MM.1S (cell line): Measurements from ENCODE around the gene PIEZO1.

Experiments
- DNase-seq: peaks from one replicate; pipeline ENCODE4 v3.0.0-alpha.2; 2015
- H2AFZ ChIP-seq: fragments of 300-600 bp; sonication (generic); 2 replicates; pipeline ENCODE4 v1.6.0; 2016; ENCODE audit warnings: antibody characterized with exemption, low read length
- H3F3A ChIP-seq: fragments of 300-600 bp; sonication (generic); 2 replicates; pipeline ENCODE4 v1.6.1; 2016; ENCODE audit warnings: mild to moderate bottlenecking, antibody characterized with exemption, low read length, moderate library complexity, mixed read lengths; ENCODE audit not compliant: insufficient read depth
- H3K27ac ChIP-seq: fragments of 300-600 bp; sonication (generic); 2 replicates; pipeline ENCODE4 v1.5.1; 2016; ENCODE audit warnings: mild to moderate bottlenecking, low read length
- H3K27me3 ChIP-seq: fragments of 300-600 bp; sonication (generic); replicated peaks from 2 replicates; pipeline ENCODE4 v1.6.0; 2016; ENCODE audit warnings: low read length; ENCODE audit not compliant: insufficient read depth
- H3K36me3 ChIP-seq: fragments of 300-600 bp; sonication (generic); replicated peaks from 2 replicates; pipeline ENCODE4 v1.6.1; 2016; ENCODE audit warnings: mild to moderate bottlenecking, low read length, mixed read lengths; ENCODE audit not compliant: insufficient read depth
- H3K4me1 ChIP-seq: fragments of 300-600 bp; sonication (generic); 2 replicates; pipeline ENCODE4 v1.6.1; 2016; ENCODE audit warnings: low read length, mixed read lengths
- H3K4me2 ChIP-seq: fragments of 300-600 bp; sonication (generic); 2 replicates; pipeline ENCODE4 v1.6.0; 2016; ENCODE audit warnings: low read depth, low read length
- H3K4me3 ChIP-seq: fragments of 300-600 bp; sonication (generic); 2 replicates; pipeline ENCODE4 v1.5.1; 2016; ENCODE audit warnings: low read length, mixed read lengths
- H3K79me2 ChIP-seq: fragments of 300-600 bp; sonication (generic); 2 replicates; pipeline ENCODE4 v1.6.1; 2016; ENCODE audit warnings: mixed run types, low read length, mixed read lengths
- H3K9ac ChIP-seq: fragments of 300-600 bp; sonication (generic); 2 replicates; pipeline ENCODE4 v1.6.1; 2016; ENCODE audit warnings: low read length, mixed read lengths
- H3K9me2 ChIP-seq: fragments of 300-600 bp; sonication (generic); replicated peaks from 2 replicates; pipeline ENCODE4 v1.6.1; 2016; ENCODE audit warnings: mild to moderate bottlenecking, low read length, mixed read lengths; ENCODE audit not compliant: insufficient read depth
- H3K9me3 ChIP-seq: fragments of 300-600 bp; sonication (generic); replicated peaks from 2 replicates; pipeline ENCODE4 v1.6.1; 2016; ENCODE audit warnings: mild to moderate bottlenecking, low read length, mixed read lengths; ENCODE audit not compliant: insufficient read depth
- H4K20me1 ChIP-seq: fragments of 300-600 bp; sonication (generic); 2 replicates; pipeline ENCODE4 v1.6.1; 2016; ENCODE audit warnings: mild to moderate bottlenecking, low read length, moderate library complexity, mixed read lengths; ENCODE audit not compliant: insufficient read depth
- CTCF ChIP-seq: fragments of 300-600 bp; sonication (generic); IDR thresholded peaks from 2 replicates; pipeline ENCODE4 v1.5.1; 2016; ENCODE audit warnings: antibody characterized with exemption, low read length, mixed read lengths
- EZH2 ChIP-seq: fragments of 300-600 bp; sonication (generic); optimal IDR thresholded peaks from 2 replicates; pipeline ENCODE3; 2017; ENCODE audit warnings: low read depth, mild to moderate bottlenecking, antibody characterized with exemption, low read length, mixed read lengths
- EZH2phosphoT487 ChIP-seq: fragments of 300-600 bp; sonication (generic); IDR thresholded peaks from 2 replicates; pipeline ENCODE4 v1.6.1; 2018; ENCODE audit warnings: antibody characterized with exemption, low read length

Gene PIEZO1

GRCh38 chr16:88713568-88714419, 71.2 kb downstream of the PIEZO1 start:
- Histone ChIP-seq H3F3A (no peaks in the 10 kb centered on the region), H3K36me3 (no peaks in the 10 kb centered on the region), H3K9me3 (no peaks in the 10 kb centered on the region), H3K27ac (no peak overlapping the region), H3K4me1 (no peaks in the 10 kb centered on the region), H3K9ac (no peak overlapping the region), H2AFZ (no peak overlapping the region), H3K4me3 (no peak overlapping the region), H3K27me3 (no peaks in the 10 kb centered on the region), H4K20me1 (no peaks in the 10 kb centered on the region), H3K9me2 (no peaks in the 10 kb centered on the region), H3K79me2 (0 out of 2 replicates have a peak, but pooled peaks cover under 1% of the 10 kb centered on the region), H3K4me2 (no peak overlapping the region)
- no peak for TF ChIP-seq EZH2
- TF ChIP-seq CTCF: no peak
- no peak for TF ChIP-seq EZH2phosphoT487
- no peak for DNase-seq

- no peak overlapping the region for H3K9ac ChIP-seq
Observed at GRCh38 chr16:88713054-88713453, 72.0 kb downstream of the PIEZO1 start.

GRCh38 chr16:88712362-88712979, 72.5 kb downstream of the PIEZO1 start:
- Histone ChIP-seq H4K20me1 (no peaks in the 10 kb centered on the region), H3K9me2 (no peaks in the 10 kb centered on the region)

More at GRCh38 chr16:88713054-88713453, 72.0 kb downstream of the PIEZO1 start:
- H3F3A ChIP-seq: no peaks in the 10 kb centered on the region
- H3K4me1 ChIP-seq: no peaks in the 10 kb centered on the region
- H3K36me3 ChIP-seq: no peaks in the 10 kb centered on the region
- H3K9me2 ChIP-seq: no peaks in the 10 kb centered on the region
- no peak overlapping the region for H2AFZ ChIP-seq
- TF ChIP-seq EZH2phosphoT487: no peak
- no peak for TF ChIP-seq CTCF
- TF ChIP-seq EZH2: no peak
- no peak for DNase-seq
- H3K27ac ChIP-seq: no peak overlapping the region
- no peaks in the 10 kb centered on the region for H4K20me1 ChIP-seq
- H3K4me2 ChIP-seq: no peak overlapping the region
- H3K9me3 ChIP-seq: no peaks in the 10 kb centered on the region
- H3K27me3 ChIP-seq: no peaks in the 10 kb centered on the region
- H3K4me3 ChIP-seq: no peak overlapping the region
- H3K79me2 ChIP-seq: peaks cover 8% of the 10 kb centered on the region; the same call in 1 of the 2 replicates

More at GRCh38 chr16:88712362-88712979, 72.5 kb downstream of the PIEZO1 start:
- H3K36me3 ChIP-seq: no peaks in the 10 kb centered on the region
- H3K9ac ChIP-seq: no peak overlapping the region
- H3K79me2 ChIP-seq: peaks cover 8% of the 10 kb centered on the region; the same call in 1 of the 2 replicates
- H3K4me2 ChIP-seq: no peak overlapping the region
- H3K27me3 ChIP-seq: no peaks in the 10 kb centered on the region
- no peaks in the 10 kb centered on the region for H3F3A ChIP-seq
- DNase-seq: no peak
- H2AFZ ChIP-seq: no peak overlapping the region
- H3K27ac ChIP-seq: no peak overlapping the region
- H3K4me1 ChIP-seq: no peaks in the 10 kb centered on the region
- no peak for TF ChIP-seq EZH2
- no peak for TF ChIP-seq EZH2phosphoT487
- no peaks in the 10 kb centered on the region for H3K9me3 ChIP-seq
- no peak overlapping the region for H3K4me3 ChIP-seq
